ENCODE data around the gene PSAT1.

The PSAT1 gene

GRCh38 chr9:78365748-78366697 is 69.1 kb downstream of the PSAT1 start:
- DNase-seq (ENCODE audit: low spot score), result no peak

- DNase-seq (ENCODE audit: low spot score), result no peak
Measured at GRCh38 chr9:78366827-78367226, 69.9 kb downstream of the PSAT1 start.

- DNase-seq (ENCODE audit: low spot score), result no peak
Measured at GRCh38 chr9:78368236-78368635, 71.3 kb downstream of the PSAT1 start.

GRCh38 chr9:78369639-78370219 is 72.8 kb downstream of the PSAT1 start:
- peak; percentile 88 for DNase-seq (ENCODE audit: low spot score)

GRCh38 chr9:78370991-78371390 is 74.1 kb downstream of the PSAT1 start:
- DNase-seq (ENCODE audit: low spot score), result no peak

GRCh38 chr9:78371981-78372380 is 75.1 kb downstream of the PSAT1 start:
- no peak for DNase-seq (ENCODE audit: low spot score)

Data from Ammon's horn (tissue), 1 donor.